ENCODE results near the gene RPA1. TPM values are rescaled to one million over a fixed set of nuclear protein-coding genes. Genes with fewer than 3 reads are reported as not detected.

Gene RPA1
- total and polyA plus RNA-seq, 2 of the 8 experiments (the other 6 are each of a cell fraction or from before 2014, with no cell fraction given): 79.1 to 194 TPM

DNA sequence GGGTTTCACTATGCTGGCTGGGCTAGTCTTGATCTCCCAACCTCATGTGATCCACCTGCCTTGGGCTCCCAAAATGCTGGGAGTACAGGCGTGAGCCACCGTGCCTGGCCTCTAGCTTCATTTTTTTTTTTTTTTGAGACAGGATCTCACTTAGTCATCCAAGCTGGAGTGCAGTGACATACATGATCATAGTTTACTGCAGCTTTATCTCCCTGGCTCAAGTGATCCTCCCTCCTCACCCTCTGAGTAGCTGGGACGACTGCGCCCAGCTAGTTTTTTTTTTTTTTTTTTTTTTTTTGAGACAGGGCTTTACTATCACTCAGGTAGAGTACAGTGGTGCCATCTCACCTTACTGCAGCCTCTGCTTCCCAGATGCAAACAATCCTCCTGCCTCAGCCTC, 9.7 kb downstream of the RPA1 start:
- Histone ChIP-seq H4K5ac (ENCODE audit: insufficient read length, low read depth, low read length) (no peak overlapping the region), H3K9me3 (ENCODE audit: insufficient read depth in 2 of 2, low read depth in 1 of 2, low read length in 1 of 2) (no peaks in the 10 kb centered on the region), H3K27me3 (replicated peaks in 1 of 4; ENCODE audit: control insufficient read depth in 3 of 4, extremely low read depth in 1 of 4, insufficient read depth in 3 of 4, low read length in 3 of 4) (no peaks in the 10 kb centered on the region), H4K8ac (ENCODE audit: extremely low read depth, insufficient read depth, low read length) (no peak overlapping the region), H3K56ac (replicated peaks; ENCODE audit: insufficient read length, low read depth, low read length) (no peak overlapping the region), H3K79me2 (ENCODE audit: control insufficient read depth in 1 of 2, insufficient read depth in 2 of 2, low read length in 2 of 2) (peaks cover 0 to 65% of the 10 kb centered on the region in 2 experiments; a peak in 2 of 4 replicates), H2AK5ac (ENCODE audit: low read depth, low read length) (no peak overlapping the region), H3K9ac (replicated peaks in 1 of 4; ENCODE audit: extremely low read depth in 1 of 4, low read depth in 3 of 4, low read length in 3 of 4) (no peak overlapping the region), H2BK120ac (replicated peaks; ENCODE audit: low read depth, low read length) (no peak overlapping the region), H3K4me1 (replicated peaks in 1 of 4; ENCODE audit: control insufficient read depth in 3 of 4, insufficient read depth in 4 of 4, low read length in 3 of 4) (no peaks in the 10 kb centered on the region), H3K18ac (ENCODE audit: extremely low read depth, low read length) (no peak overlapping the region), H3K27ac (ENCODE audit: low read depth, low read length) (no peak overlapping the region), H3K79me1 (ENCODE audit: low read depth, low read length) (no peaks in the 10 kb centered on the region; the same call in 1 of the 2 replicates), H2BK15ac (ENCODE audit: low read length) (no peak overlapping the region), H2BK12ac (ENCODE audit: low read depth, low read length) (no peak overlapping the region), H4K20me1 (replicated peaks in 1 of 2; ENCODE audit: control insufficient read depth in 1 of 2, insufficient read depth in 2 of 2, low read length in 2 of 2) (peaks cover 0 to 9% of the 10 kb centered on the region in 2 experiments), H2AFZ (ENCODE audit: low read length) (no peak overlapping the region), H3K14ac (ENCODE audit: insufficient read length) (no peak overlapping the region), H3K36me3 (ENCODE audit: control insufficient read depth in 2 of 4, insufficient read depth in 4 of 4, low read length in 3 of 4) (peaks cover 8 to 21% (median 17%) of the 10 kb centered on the region in 4 experiments; a peak in 7 of 8 replicates), H2BK20ac (ENCODE audit: low read length) (no peak overlapping the region), H3K4me3 (ENCODE audit: extremely low read depth in 1 of 4, insufficient read depth in 2 of 4, low read depth in 3 of 4, low read length in 4 of 4) (no peak overlapping the region), H3K23ac (ENCODE audit: insufficient read length) (no peak overlapping the region), H3K4me2 (ENCODE audit: insufficient read depth in 1 of 2, low read depth in 2 of 2, low read length in 2 of 2) (no peak overlapping the region), H3K23me2 (ENCODE audit: low read depth, low read length) (no peaks in the 10 kb centered on the region), H4K91ac (replicated peaks; ENCODE audit: insufficient read length, low read length) (no peak overlapping the region), H3K4ac (replicated peaks; ENCODE audit: insufficient read length, low read depth, low read length) (no peak overlapping the region), H2BK5ac (ENCODE audit: low read depth, low read length) (no peak overlapping the region)
- ChIA-PET POLR2A (ENCODE audit: partially characterized antibody) (interaction anchor here (0.6 to 1.0 kb wide), 3 partner anchors 11 to 177 kb away, joined by 3 to 4 read pairs (median 4); no protein-coding TSS in a partner anchor), CTCF (ENCODE audit: partially characterized antibody) (interaction anchor here (0.6 to 1.8 kb wide), 5 partner anchors 26 to 513 kb away, joined by 3 to 6 read pairs (median 3); no protein-coding TSS in a partner anchor)
- WGBS, 2 experiments (ENCODE audit: extremely low coverage in 1 of 2, insufficient coverage in 1 of 2, insufficient read length in 1 of 2, insufficient replicate concordance in 2 of 2, low coverage in 1 of 2, low lambda C conversion rate in 2 of 2, missing lambda C conversion rate in 1 of 2): 91% methylated on average over 3 of the region's 4 CpGs; no CpG with 5 or more reads in 1 of the 2 experiments
- FAIRE-seq (no peak), DNase-seq (ENCODE audit: low read depth in 1 of 2, low spot score in 2 of 2) (no peak)
- TF ChIP-seq GTF2F1 (IDR thresholded peaks at IDR 0.05; ENCODE audit: borderline replicate concordance, low read depth, low read length): no peak
- no peak for TF ChIP-seq CHD1 (IDR thresholded peaks at IDR 0.05; ENCODE audit: low read depth, low read length)
- TF ChIP-seq NANOG (IDR thresholded peaks at IDR 0.05; ENCODE audit: insufficient read depth, low read depth, low read length, poor library complexity, severe bottlenecking): no peak
- no peak for TF ChIP-seq FOSL1 (IDR thresholded peaks at IDR 0.05; ENCODE audit: insufficient read depth, low read depth, low read length)
- no peak for TF ChIP-seq YY1 (IDR thresholded peaks at IDR 0.05; ENCODE audit: low read depth, low read length)
- no peak for TF ChIP-seq CHD2 (IDR thresholded peaks at IDR 0.05; ENCODE audit: low read length)
- TF ChIP-seq CEBPB (IDR thresholded peaks at IDR 0.05; ENCODE audit: low read depth, low read length): no peak
- TF ChIP-seq EGR1 (IDR thresholded peaks at IDR 0.05; ENCODE audit: borderline replicate concordance, low read depth, low read length): no peak
- no peak for TF ChIP-seq TEAD4 (IDR thresholded peaks at IDR 0.05; ENCODE audit: low read depth, low read length)
- TF ChIP-seq CTBP2 (IDR thresholded peaks at IDR 0.05; ENCODE audit: borderline replicate concordance, insufficient read depth, insufficient read length, low read length): no peak
- no peak for TF ChIP-seq KDM5A (IDR thresholded peaks at IDR 0.05; ENCODE audit: low read length)

All from H1 (cell line).